Measurements from ENCODE around the gene HTR4.

HTR4 gene

DNA sequence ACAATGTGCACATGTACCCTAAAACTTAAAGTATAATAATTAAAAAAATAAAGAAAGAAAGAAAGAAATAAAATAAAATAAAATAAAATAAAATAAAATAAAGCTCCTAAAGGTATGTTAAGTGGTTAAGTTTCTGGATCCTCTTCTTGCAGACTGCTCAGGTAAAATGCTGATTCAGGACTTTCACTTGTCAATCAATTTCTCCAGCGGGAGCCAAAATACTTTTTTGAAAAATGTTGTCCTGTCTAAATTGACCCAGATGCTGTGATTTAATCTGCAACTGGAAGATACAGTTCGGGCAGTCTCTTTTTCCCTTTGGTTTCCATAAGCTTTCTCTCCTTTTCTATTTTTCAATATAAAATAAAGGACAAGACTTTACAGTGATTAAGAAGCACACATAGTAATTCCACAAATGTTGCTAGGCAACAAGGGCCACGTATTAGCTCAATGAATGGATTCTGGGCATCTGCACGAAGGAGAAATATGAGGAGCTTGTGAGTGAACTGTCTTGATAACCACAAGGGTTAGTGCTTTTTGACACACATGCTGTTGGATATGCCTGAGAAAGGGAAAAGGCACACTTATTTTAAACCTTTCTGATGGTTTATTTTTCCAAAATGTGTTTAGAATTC is 38.6 kb downstream of the HTR4 start:
- DNase-seq (ENCODE audit: low read depth, low spot score): no peak

DNA sequence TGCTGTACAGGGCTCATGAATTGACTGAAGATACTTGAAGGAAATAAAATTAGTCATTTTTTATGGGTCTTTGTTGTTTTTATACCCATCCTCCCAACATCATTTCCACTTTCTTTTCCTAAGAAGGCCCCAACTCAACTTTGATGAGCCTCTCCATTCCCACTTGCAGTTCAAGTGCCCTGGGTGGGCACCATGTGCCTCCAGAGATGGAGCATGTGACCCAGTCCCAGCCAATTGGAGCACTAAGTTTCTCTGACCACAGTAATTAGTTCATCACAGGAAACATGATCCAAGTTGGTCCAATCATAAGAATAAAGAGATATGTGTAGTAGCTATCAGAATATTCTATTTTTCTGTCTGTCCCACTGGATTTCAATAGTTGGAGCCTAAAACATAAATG is 46.9 kb downstream of the HTR4 start:
- DNase-seq (ENCODE audit: low read depth, low spot score): no peak

DNA sequence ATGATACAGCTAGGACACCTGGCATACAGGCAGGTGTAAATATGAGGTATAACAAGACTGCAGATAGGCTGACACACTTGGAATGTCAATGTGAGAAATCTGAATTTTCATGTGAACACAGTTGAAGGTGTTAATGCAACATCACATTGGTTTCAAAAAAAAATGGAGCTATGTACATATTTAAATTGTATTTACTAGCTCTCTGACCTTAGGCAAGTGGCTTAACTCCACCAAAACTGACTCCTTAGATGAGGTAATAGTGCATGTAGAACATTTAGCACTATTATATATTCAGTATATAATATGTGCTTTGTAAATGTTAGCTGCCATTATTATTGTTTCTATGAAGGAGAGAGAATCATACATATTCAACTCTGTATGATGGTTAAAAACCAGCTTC is 48.0 kb downstream of the HTR4 start:
- no peak for DNase-seq (ENCODE audit: low read depth, low spot score)

DNA sequence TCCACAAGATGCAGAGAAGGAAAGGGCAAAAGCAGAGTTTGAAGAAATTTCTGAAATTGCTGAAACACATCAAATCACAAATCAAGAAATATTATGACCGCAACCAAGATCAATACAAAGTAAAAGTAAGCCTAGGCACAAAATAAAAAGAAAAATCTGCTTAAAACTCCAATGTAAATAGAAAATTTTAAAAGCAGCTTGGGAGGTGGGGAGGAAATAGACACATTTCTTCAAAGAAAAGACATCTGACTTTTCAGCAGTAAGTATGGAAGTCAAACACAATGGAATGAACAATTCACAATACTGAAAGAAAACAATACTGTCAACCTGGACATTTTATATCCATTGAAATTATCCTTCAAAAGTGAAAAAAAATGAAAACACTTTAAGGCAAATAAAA is 55.1 kb downstream of the HTR4 start:
- DNase-seq (ENCODE audit: low read depth, low spot score): no peak

DNA sequence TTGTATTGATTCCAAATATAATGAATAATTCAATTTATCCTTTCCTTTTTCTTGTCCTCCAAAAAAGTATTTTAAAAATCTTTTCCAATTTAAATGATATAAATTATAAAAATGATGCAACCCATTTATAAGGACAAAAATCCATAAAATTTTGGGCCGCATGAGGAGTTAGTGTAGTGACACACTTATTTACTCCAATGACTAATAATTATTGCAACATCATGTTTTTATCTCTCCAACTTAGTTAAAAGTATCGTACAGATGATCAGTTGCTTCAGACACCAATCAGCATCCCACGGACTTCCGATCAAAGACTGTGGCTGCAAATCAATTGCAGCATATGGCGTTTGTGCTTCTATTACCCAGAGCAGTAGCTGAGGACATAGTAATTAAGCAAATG is 58.6 kb downstream of the HTR4 start:
- no peak for DNase-seq (ENCODE audit: low read depth, low spot score)

DNA sequence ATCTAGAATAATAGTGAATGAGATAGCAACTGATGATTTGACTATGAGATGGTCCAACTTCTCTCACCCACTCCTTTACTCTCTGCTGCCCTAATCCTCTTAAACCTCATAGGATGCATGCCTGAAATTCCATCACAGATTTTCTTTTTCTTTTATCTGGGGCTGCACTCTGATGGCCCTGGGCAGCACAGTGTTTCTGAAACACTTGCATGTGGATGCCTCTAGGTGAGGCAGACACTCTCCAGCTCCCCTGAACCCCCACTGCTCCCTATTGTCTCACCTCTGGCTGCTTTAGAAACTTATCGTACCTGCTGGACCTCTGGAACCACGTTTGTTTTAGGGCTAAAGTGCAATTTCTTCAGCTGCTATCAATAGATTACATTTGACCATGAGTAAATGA is 67.5 kb downstream of the HTR4 start:
- no peak for DNase-seq (ENCODE audit: low read depth, low spot score)

DNA sequence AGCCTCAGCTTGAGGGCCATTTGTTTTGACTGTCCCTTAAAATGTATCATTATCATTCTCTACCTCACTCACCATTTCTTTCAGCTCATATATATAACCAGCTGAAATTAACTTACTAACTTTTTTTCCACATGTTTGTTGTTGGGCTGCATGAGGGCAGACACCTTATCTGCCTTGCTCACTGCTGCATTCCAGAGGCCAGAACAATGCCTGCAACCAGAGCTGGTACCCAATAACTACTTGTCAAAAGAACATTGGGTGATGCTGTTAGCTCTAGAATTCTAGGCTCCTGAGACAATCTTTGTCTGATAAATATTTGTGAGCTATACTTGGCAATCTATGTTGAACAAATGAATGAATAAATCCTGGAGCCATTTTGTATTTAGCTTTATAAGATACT is 68.3 kb downstream of the HTR4 start:
- DNase-seq (ENCODE audit: low read depth, low spot score): no peak

DNA sequence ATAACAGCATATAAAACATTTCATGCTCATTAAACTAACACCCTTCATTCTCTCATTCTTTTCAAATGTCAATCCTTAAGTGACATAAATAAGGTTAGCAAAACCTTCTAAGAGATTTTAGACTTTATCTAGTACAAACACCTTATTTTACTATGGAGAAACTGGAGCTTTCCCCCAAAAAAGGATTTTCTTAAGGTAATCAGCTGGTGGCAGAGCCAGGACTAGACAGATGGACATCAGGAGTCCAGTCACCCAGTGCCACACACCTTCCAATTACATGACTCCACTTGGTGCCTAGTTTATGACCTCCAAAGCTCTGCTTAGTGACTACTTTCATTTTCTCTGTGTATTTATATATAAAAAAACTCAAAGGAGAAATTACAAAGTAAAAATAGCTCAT is 70.2 kb downstream of the HTR4 start:
- DNase-seq (ENCODE audit: low read depth, low spot score): no peak

DNA sequence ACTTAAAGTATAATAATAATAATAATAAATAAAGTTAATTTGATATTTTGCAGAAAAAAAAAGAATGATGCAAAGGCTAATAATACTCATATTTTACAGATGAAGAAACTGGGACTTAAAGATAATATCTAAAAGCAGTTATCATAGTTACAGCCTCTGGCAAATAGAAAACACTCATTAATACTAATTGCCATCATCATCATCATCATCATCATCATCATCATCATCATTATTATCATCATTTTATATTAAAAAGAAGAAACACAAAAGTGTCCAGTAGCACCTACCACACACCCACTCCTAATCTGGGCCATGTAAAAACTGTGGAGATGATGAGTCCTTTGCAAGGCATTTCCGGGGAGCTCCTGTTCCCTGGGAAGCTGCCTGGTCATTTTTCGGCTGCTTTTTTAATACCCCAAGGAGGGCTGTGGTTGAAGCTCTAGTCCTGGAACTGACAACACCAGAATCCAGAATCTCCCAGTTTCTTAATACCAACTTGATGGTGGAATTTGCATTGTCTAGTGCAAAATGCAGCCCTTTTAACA is 70.8 kb downstream of the HTR4 start:
- no peak for DNase-seq (ENCODE audit: low read depth, low spot score)

DNA sequence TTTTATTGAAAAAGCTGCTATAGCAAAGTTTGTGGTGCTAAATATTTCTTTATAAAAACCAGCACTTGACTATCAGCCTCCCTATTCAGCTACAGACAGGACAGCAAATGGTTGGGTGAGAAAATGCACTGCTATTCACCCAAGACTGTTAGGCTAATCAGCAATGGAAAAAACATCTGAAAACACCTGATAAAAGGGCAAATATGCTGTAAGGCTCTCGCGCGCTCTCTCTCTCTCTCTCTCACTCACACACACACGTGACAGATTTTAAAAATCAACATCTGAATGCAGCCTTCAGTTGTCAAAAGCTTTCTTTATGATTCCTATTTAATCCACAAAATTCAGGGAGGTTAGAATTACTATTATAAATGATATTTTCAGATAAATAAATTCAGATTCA is 80.2 kb downstream of the HTR4 start:
- no peak for DNase-seq (ENCODE audit: low read depth, low spot score)

DNA sequence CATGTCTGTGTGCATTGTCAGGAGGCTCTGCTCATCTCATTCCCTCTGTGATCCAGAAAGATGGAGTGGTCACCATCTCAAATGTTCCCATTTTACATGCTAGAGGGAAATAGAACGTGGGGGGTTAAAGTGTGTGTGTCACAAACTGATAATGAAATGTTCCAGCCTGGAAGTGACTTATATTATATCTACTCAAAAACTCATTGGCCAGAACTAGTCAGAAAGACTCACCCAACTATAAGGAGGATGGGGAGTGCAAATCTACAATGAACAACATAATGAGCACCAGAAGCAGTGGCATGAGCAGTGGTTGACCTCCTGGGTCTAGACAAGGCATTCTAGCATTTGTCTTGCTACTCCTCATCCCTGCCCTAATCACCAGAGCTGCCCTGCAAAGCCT is 81.0 kb downstream of the HTR4 start:
- no peak for DNase-seq (ENCODE audit: low read depth, low spot score)

DNA sequence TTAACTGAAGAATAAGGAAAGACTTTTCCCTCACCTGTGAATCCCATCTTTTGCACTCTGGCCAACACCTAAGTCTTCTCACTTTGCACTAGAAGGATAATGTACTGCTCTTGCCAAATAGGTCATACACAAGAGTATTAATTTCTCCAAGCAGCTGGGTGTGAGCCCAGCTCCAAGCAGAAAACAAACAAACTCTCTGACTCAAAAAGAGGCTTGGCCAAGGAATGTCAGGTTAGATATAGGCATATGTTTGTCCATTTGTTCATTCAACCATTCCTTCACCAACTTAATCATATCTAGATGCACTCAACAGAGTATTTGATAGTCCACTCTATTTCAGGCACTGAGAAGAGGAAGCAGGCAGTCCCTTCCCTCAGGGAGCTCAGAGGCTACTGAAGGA is 84.4 kb downstream of the HTR4 start:
- DNase-seq (ENCODE audit: low read depth, low spot score): no peak

DNA sequence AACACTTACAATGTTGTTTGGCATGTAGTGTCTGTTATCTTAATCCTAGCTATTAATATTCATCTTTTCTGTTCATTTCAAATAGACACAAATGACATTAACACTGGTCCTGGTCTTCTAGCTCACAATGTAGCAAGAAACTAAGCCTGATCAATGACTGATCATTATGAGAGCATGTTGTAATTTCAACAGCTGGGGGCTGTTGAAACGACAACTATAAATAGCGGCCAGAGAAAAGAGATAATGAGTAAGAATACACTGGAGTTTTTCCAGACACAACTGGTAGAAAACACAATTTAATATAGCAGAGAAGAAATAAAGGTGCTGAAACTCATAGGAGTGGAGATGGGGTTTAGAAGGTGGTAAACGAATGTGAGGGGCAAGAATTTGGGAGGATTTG is 89.2 kb downstream of the HTR4 start:
- DNase-seq (ENCODE audit: low read depth, low spot score): no peak

DNA sequence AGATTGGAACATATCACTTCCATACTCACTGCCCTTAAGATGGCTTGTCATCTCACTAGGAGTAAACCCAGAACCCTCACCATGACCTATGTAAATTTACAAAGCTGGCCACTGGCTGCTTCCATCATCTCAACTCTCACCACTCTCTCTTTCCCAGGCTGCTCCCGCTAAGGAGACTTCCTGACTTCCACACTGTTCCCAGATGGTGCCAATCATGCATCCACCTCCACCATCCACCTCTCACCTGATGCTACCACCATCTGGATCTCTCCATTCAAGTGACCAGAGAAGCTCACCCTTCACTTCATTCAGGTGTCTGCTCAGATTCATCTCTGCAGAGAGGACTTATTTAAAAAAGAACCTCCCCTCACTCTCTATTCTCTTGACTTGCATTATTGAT is 91.3 kb downstream of the HTR4 start:
- no peak for DNase-seq (ENCODE audit: low read depth, low spot score)

DNA sequence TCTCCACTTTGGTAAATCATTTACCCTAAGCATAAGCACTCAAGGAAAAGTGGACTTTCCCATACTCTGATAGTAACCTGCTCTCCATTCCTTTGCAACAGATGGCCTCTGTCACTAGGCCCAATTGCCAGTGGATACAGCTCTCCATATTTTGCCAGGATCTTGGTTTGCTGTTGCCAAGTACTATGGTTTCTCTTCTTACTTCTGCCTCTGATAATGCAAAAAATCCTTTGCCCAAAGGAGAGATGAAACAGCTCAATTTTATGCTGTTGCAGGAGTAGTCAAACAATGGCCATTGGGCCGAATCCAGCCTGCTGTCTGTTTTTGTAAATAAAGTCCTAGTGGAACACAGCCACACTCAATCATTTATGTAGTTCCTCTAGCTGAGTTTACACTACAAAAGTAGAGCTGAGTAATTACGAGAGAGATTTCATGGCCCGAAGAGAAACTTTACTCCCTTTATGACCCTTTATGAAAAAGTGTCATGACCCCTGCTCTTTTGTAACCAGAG is 92.5 kb downstream of the HTR4 start:
- no peak for DNase-seq (ENCODE audit: low read depth, low spot score)

DNA sequence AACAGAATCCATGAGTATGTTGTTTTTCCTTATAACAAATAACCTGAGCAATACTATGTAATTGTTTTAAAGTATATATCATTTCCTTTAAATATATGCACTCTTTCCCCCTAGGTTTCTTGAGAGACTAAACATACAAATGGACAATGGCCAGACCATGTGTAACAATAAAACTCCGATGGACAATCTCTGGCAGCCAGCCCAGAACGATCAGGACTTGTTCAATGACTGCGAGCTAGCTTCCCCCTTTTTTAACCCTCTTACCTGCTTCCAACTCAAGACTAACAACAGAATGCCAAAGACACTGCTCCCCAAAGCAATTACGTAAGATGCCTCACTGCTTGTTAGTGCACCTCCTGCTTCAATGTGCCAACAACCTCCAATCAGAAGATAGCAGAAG is 94.9 kb downstream of the HTR4 start:
- no peak for DNase-seq (ENCODE audit: low read depth, low spot score)

DNA sequence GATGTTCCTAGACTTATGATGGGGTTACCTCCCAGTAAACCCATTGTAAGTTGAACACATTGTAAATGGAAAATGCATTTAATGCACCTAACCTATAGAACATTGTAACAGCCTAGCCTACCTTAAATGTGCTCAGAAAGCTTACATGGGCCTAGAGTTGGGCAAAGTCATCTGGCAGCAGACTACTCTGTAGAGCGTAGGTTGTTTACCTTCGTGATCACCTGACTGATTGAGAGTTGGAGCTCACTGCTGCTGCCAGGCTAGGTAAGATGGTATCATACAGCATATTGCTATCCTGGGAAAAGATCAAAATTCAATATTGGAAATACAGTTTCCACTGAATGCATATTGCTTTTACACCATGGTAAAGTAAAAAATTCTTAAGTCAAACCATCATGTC is 95.4 kb downstream of the HTR4 start:
- no peak for DNase-seq (ENCODE audit: low read depth, low spot score)

DNA sequence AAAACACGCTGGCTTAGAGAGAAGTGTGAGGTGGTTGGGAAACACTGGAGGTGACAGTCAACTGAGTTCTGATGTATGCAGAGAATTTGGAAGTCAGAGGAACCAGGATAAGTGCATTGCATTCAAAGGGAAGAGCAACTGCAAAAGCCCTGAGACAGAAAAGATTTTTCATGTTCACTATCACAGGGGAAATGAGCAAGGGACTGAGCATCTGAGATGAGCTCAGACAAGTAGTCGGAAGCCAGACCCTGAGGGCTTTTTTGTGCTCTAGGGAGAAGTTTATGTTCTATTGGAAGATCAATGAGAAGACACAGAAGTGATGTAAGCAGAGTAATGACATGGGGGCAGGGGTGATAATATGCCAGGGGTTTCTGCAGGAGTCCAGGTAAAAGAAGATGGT is 97.5 kb downstream of the HTR4 start:
- DNase-seq (ENCODE audit: low read depth, low spot score): no peak

DNA sequence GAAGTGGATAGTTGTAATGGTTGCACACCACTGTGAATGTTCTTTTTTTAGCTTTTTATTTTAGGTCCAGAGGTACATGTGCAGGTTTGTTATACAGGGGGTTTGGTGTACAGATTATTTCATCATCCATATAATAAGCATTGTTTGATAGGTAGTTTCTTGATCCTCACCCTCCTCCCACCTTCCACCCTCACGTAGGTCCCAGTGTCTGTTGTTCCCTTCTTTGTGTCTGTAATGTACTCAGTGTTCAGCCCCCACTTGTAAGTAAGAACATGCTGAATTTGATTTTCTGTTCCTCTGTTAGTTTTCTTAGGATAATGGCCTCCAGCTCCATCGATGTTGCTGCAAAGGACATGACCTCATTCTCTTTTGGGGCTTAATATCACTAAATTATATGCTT is 99.7 kb downstream of the HTR4 start:
- no peak for DNase-seq (ENCODE audit: low read depth, low spot score)

DNA sequence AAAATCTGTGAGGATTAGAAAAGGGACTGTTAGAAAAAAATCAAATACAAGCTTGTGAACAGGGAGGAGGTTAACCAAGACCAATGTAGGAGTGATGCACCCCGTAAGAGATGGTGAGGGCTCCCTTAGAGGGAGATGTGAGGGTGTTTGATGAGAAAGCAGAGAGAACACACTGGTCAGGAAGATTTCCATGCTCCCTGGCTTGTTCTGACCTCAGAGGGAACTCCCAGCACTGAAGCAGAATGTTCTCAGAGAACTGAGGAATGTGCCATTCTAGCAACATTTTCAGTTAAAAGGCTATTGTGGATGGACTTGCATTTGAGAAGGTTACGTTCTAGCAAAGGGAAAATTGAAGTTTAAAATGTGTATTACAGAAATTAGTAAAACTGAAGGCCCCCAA is 110.6 kb downstream of the HTR4 start:
- DNase-seq (ENCODE audit: low read depth, low spot score): no peak

DNA sequence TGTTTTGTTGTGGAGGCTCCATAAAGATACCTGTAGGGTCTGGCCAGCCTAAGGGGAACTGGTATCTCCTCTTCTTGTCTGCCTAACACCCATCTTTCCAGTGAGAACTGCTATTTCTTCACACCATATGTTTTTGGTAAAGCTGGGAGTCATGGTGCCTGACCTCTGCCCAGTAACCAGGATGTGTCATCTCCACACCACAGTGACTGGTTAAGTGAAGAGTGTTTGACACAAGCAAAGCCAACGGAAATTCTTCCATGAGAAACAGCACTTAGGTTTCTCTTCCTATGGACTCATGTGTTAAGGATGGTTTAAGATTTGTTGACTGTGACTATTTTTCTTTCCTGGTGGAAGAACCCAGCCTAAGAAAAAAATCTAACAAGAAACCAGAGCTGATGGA is 111.5 kb downstream of the HTR4 start:
- DNase-seq (ENCODE audit: low read depth, low spot score): no peak

DNA sequence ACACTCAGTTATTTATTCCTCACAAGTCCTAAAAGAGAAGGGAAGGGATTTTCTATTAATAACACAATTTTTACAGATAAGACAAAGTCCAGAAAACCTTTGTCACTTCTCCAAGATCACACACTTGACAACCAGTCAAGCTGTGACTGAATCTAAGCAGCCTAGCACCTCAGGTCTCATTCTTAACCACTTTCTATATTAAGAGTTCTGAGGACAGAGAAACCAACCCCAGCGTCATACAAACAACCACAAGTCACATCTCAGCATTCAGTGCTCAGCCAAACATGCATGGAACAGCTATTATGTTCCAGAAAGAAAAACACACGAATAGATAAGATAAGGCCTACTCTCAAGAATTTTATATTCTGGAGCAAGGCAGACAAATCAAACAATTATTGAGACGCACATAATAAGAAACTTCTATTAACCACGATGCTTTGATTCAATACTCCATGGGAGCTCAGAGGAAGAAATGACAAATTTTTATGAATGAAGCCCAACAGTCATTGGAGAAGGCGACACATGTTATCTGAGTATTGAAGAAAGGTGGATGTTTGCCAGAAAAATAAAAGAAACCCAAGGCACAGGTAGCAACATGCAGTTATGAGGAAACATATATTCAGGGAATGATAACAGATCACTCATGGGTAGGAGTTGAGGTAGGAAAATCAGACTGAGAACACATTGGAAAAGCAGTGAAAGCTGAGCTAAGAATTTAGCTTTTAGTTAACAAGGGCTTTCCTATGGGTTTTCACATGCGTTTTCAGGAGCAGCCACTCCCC is 113.1 kb downstream of the HTR4 start:
- DNase-seq (ENCODE audit: low read depth, low spot score): no peak

DNA sequence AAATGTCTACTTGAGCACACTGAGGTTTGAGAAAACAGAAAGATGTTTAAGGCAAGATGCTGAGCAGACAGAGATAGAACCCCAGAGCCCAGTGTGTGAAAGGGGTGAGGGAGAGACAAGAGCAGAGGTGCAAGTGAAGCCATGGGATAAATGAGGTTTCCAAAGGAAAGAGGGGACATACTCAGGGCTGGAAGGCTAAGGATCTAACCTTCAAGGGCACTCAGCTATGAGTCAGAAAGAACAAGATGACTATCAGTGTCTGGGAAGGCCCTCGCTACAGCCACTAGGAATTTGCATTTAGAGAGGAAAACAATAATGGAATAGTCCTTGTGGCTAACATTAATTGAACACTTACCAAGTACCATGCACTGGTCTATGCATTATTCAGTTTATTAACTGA is 113.7 kb downstream of the HTR4 start:
- DNase-seq (ENCODE audit: low read depth, low spot score): no peak
